ENCODE data around the gene GAK.
A peak's percentile ranks its signal among the peaks of the same experiment; 100 is the strongest.

Gene GAK

DNA sequence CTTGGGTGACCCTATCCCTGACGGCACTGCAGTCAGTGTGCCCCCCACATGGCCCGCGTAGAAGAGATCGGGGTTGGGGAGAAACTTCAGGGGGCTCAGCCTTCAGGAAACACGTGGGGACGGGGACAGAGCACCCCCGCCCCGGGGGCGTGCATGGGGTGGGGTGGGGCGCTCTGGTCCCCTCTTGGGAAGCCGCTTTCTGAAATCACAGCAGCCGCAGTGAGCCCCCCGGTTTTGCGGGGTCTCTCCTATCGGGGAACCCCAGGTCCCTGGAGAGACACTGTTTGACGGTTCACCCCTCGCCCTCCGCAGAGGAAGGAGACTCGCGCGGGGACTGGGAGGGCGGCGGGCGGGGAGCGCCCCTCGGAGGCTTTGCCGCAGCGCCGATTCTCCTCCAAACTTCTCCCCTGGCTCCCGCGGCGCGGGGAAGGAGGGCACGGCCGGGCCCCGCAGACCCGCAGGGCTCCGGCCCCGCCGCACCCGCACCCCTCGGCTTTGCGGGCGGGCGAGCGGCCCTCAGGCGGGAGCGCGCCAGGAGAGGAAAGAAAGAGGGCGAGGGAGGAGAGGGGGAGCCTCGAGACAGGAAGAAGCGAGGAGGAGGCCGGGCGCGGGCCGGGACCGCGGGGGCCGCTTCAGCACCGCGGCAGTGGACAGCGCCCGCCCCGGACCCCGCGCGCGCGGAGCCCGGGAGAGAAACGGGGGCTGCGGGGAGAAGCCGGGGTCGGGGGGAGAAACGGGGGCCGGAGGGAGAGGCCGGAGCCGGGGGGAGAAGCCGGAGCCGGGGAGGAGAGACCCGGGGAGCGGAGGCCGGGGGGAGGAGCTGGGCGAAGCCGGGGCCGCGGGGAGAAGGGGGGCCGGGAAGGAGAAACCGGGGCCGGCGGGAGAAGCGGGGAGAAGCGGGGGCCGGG lies 106.8 kb downstream of the GAK start:
- in situ Hi-C loops (cut with MboI; ENCODE audit: low sequenced_read_pairs, unreplicated experiment): no loop called here
- peak; percentile 74 for DNase-seq (ENCODE audit: low spot score)
- TF ChIP-seq, protein P1, sequence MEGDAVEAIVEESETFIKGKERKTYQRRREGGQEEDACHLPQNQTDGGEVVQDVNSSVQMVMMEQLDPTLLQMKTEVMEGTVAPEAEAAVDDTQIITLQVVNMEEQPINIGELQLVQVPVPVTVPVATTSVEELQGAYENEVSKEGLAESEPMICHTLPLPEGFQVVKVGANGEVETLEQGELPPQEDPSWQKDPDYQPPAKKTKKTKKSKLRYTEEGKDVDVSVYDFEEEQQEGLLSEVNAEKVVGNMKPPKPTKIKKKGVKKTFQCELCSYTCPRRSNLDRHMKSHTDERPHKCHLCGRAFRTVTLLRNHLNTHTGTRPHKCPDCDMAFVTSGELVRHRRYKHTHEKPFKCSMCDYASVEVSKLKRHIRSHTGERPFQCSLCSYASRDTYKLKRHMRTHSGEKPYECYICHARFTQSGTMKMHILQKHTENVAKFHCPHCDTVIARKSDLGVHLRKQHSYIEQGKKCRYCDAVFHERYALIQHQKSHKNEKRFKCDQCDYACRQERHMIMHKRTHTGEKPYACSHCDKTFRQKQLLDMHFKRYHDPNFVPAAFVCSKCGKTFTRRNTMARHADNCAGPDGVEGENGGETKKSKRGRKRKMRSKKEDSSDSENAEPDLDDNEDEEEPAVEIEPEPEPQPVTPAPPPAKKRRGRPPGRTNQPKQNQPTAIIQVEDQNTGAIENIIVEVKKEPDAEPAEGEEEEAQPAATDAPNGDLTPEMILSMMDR (IDR thresholded peaks at IDR 0.05; ENCODE audit: borderline replicate concordance, control extremely low read depth, extremely low read depth, insufficient read depth, missing control alignments): no peak

DNA sequence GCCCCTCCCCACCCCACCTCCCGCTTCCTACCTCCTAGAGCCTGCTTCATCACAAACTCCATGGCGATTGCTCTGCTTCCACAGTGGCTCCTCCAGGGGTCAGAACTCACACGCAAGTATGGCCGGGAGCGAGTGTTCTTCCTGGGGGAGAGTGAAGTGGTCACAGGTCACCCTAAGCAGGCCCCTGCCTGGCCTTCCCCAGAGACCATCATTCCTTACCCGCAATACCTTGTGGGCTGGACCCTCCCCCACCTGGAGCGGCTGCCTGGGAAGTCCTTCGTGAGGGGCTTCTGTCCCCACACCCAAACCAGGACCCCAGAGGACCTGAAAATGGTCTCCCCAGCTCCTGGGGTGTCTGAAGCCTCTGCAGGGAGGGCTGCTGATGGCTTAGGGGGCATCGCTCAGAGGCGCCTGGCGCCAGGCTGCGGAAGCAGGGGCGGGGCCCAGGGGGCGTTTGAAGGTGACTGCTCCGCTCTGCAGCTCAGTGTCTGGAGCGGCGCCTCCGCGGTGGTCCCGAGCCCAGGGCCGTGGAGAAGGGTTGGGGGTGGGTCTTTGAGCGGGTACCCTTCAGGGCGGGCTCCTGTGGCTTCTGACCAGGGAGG lies 107.6 kb downstream of the GAK start:
- DNase-seq (ENCODE audit: low spot score): no peak
- TF ChIP-seq, protein P1 (IDR thresholded peaks at IDR 0.05; ENCODE audit: borderline replicate concordance, control extremely low read depth, extremely low read depth, insufficient read depth, missing control alignments): no peak

DNA sequence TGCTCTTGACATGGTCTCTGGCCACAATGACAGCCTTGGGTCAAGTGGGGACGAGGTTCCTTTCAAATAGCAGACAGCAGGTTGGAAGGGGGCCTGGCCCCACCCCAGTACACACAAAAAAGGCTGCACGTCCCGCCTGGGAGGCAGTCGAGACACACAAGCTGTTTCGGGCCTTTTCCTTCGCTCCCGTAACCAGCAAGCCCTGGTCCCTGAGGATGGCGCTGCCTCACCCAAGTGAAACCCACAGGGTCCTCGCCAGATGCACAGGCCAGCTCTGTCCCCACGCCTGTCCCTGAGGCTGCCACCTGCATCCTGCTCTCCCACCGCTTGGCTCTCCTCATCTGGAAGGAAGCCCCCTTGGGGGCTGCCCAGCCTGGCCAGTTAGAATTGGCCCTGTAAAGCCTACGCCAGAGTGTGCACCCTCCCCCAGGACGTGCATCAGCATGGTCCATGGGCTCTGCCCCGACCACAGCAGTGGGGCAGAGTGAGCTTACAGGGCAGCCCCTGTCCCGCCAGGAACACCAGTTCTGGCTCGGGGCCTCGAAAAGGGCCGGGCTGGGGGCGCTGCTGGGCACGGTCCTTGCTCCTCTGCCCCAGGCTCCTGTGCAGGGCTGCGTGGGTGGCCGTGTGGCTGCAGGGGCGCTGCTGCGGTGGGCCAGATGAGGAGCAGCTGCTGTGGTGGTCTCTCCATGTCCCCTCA lies 108.2 kb downstream of the GAK start:
- TF ChIP-seq, protein P1 (IDR thresholded peaks at IDR 0.05; ENCODE audit: borderline replicate concordance, control extremely low read depth, extremely low read depth, insufficient read depth, missing control alignments): no peak
- in situ Hi-C loops (cut with MboI; ENCODE audit: low sequenced_read_pairs, unreplicated experiment): no loop called here
- DNase-seq (ENCODE audit: low spot score): no peak

More for the DNA sequence above, 107.6 kb downstream of the GAK start:
- in situ Hi-C loops (cut with MboI; ENCODE audit: low sequenced_read_pairs, unreplicated experiment): no loop called here

DNA sequence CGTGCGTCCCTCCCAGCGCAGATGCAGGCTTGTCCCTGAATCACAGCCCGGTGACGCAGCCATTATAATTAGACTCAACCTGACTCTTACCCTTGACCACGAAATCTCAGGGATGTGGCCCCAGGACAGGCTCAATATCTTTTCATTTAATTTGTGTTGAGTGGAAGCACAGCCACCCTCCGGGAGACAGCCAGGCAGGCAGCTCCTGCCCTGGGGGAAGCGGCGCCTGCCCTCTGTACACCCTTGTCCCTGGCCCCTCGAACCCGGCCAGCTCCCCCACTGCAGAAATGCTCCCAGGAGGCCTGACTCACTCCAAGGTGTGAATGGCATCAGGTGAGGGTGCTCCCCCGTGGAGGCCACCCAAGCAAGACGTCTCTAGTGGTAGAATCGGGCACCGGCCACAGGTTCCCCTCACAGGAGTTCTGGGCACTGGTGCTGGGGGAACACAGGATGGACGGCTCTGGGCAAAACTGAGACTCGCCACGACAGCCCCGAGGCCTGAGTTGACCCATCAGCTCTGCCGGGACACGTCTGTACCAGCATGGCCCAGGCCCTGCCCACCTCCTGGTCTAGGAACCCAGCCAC lies 108.8 kb downstream of the GAK start:
- no peak for DNase-seq (ENCODE audit: low spot score)
- in situ Hi-C loops (cut with MboI; ENCODE audit: low sequenced_read_pairs, unreplicated experiment): no loop called here
- TF ChIP-seq, protein P1 (IDR thresholded peaks at IDR 0.05; ENCODE audit: borderline replicate concordance, control extremely low read depth, extremely low read depth, insufficient read depth, missing control alignments): no peak

DNA sequence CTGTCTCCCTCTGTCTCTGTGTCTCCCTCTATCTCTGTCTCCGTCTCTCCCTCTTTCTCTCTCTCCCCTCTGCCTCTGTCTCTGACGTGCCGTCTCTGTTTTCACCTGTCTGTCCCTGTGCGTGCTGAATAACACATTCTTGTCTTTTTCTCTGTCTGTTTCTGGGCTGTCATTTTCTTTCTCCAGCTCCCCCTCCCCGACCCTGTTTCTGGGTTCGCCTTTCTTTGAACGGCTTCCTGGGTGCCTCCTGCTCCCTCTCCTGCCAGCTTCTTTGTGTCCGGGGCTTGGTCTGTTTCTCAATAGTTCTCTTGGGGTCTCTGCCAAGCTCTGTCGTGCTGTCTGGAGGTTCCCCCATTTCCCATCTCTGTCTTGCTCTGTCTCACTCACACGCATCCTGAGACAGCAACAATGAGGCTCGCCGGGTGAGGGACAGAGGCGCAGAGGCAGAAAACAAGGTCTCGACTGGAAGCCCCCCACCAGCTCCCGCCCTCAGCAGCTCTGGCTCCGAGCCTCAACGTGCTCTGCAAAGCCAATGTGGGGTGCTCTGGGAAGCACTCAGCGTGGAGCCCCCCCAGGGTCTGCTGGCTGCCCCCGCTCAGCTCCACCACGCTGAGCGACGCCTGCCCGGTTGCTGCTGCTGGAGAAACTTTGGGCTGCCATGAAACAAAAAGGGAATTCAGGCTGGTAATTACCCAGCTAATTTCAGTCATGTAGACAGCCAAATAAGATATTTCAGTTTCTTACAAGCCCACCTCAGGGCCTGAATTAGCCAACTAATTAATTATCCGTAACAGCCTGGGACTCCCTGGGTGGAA lies 109.5 kb downstream of the GAK start:
- no peak for DNase-seq (ENCODE audit: low spot score)
- in situ Hi-C loops (cut with MboI; ENCODE audit: low sequenced_read_pairs, unreplicated experiment): no loop called here
- TF ChIP-seq, protein P1 (IDR thresholded peaks at IDR 0.05; ENCODE audit: borderline replicate concordance, control extremely low read depth, extremely low read depth, insufficient read depth, missing control alignments): no peak
